Activated naive CD8-positive, alpha-beta T cell treated with anti-CD3 and anti-CD28 coated beads for 36 hours (primary cell): Measurements from ENCODE around the gene KLHDC2. TPM values are rescaled to one million over a fixed set of nuclear protein-coding genes. Genes with fewer than 3 reads are reported as not detected.
A peak's percentile ranks its signal among the peaks of the same experiment; 100 is the strongest.
"Not testable (repeated sequence)": the region's sequence is repeated elsewhere in the genome, so short reads cannot be mapped to it uniquely, and the experiment has no call there.

ENCODE experiments used
- DNase-seq: peaks from one replicate; pipeline ENCODE4 v3.0.0; 2021
- H3K27ac Mint-ChIP-seq: one replicate; pipeline ENCODE4 v1.8.0; 2022; ENCODE audit warnings: mild to moderate bottlenecking, moderate library complexity, mixed read lengths
- H3K27me3 Mint-ChIP-seq: one replicate; pipeline ENCODE4 v1.8.0; 2022; ENCODE audit warnings: mild to moderate bottlenecking, mixed read lengths
- H3K36me3 Mint-ChIP-seq: one replicate; pipeline ENCODE4 v1.8.0; 2021; ENCODE audit warnings: mild to moderate bottlenecking, mixed read lengths
- H3K4me1 Mint-ChIP-seq: one replicate; pipeline ENCODE4 v1.8.0; 2021; ENCODE audit warnings: mixed read lengths
- H3K4me3 Mint-ChIP-seq: one replicate; pipeline ENCODE4 v1.8.0; 2022; ENCODE audit warnings: mild to moderate bottlenecking, moderate library complexity, mixed read lengths
- H3K9me3 Mint-ChIP-seq: one replicate; pipeline ENCODE4 v1.8.0; 2022; ENCODE audit warnings: mixed read lengths
- total RNA-seq, 2 experiments: library from RNA; stranded (reverse); gene quantifications; one replicate each; pipeline ENCODE4 v1.2.3, GENCODE V29; 2021

KLHDC2 gene
- total RNA-seq, 2 experiments from 2014 or later, result 20.8 to 21.5 TPM

GRCh38 chr14:49768301-49769121, 558 bp downstream of the KLHDC2 start:
- Mint-ChIP-seq H3K9me3 (no peaks in the 10 kb centered on the region), H3K4me1 (peaks cover 34% of the 10 kb centered on the region), H3K4me3 (peak overlapping the region; percentile 96), H3K27ac (peak overlapping the region; percentile 98), H3K36me3 (peaks cover 2% of the 10 kb centered on the region), H3K27me3 (no peaks in the 10 kb centered on the region)
- DNase-seq, result peak; percentile 79

GRCh38 chr14:49769171-49769570, 1.2 kb downstream of the KLHDC2 start:
- Mint-ChIP-seq H3K4me3 (peak overlapping the region; percentile 96), H3K4me1 (peaks cover 34% of the 10 kb centered on the region), H3K27me3 (no peaks in the 10 kb centered on the region), H3K36me3 (peaks cover 2% of the 10 kb centered on the region), H3K9me3 (no peaks in the 10 kb centered on the region), H3K27ac (peak overlapping the region; percentile 98)
- no peak for DNase-seq

- no peaks in the 10 kb centered on the region for H3K9me3 Mint-ChIP-seq
- peaks cover 34% of the 10 kb centered on the region for H3K4me1 Mint-ChIP-seq
- H3K27me3 Mint-ChIP-seq, result no peaks in the 10 kb centered on the region
- peak overlapping the region; percentile 98 for H3K27ac Mint-ChIP-seq
- peaks cover 5% of the 10 kb centered on the region for H3K36me3 Mint-ChIP-seq
- peak overlapping the region; percentile 96 for H3K4me3 Mint-ChIP-seq
- no peak for DNase-seq
Measured at GRCh38 chr14:49769581-49770211, 1.7 kb downstream of the KLHDC2 start.

GRCh38 chr14:49770212-49770817, 2.4 kb downstream of the KLHDC2 start:
- Mint-ChIP-seq H3K4me3 (peak overlapping the region; percentile 96), H3K9me3 (no peaks in the 10 kb centered on the region), H3K36me3 (peaks cover 10% of the 10 kb centered on the region), H3K27me3 (no peaks in the 10 kb centered on the region), H3K4me1 (peaks cover 37% of the 10 kb centered on the region), H3K27ac (no peak overlapping the region)
- no peak for DNase-seq

GRCh38 chr14:49771691-49772090, 3.7 kb downstream of the KLHDC2 start:
- not testable (repeated sequence) for H3K4me3 Mint-ChIP-seq, H3K27ac Mint-ChIP-seq, H3K27me3 Mint-ChIP-seq, H3K9me3 Mint-ChIP-seq, DNase-seq
- H3K36me3 Mint-ChIP-seq, result peaks cover 15% of the 10 kb centered on the region
- peaks cover 37% of the 10 kb centered on the region for H3K4me1 Mint-ChIP-seq

- no peak for DNase-seq
- Mint-ChIP-seq H3K27ac (no peak overlapping the region), H3K4me1 (peaks cover 24% of the 10 kb centered on the region), H3K4me3 (no peak overlapping the region), H3K9me3 (no peaks in the 10 kb centered on the region), H3K27me3 (no peaks in the 10 kb centered on the region), H3K36me3 (peaks cover 13% of the 10 kb centered on the region)
Measured at GRCh38 chr14:49774106-49774505, 6.2 kb downstream of the KLHDC2 start.

- no peak for DNase-seq
- peaks cover 4% of the 10 kb centered on the region for H3K4me1 Mint-ChIP-seq
- H3K4me3 Mint-ChIP-seq, result no peak overlapping the region
- H3K36me3 Mint-ChIP-seq, result peaks cover 18% of the 10 kb centered on the region
- H3K9me3 Mint-ChIP-seq, result no peaks in the 10 kb centered on the region
- no peaks in the 10 kb centered on the region for H3K27me3 Mint-ChIP-seq
- no peak overlapping the region for H3K27ac Mint-ChIP-seq
Measured at GRCh38 chr14:49778421-49778820, 10.5 kb downstream of the KLHDC2 start.

- not testable (repeated sequence) for H3K4me3 Mint-ChIP-seq, H3K36me3 Mint-ChIP-seq, H3K4me1 Mint-ChIP-seq, H3K27me3 Mint-ChIP-seq, DNase-seq, H3K9me3 Mint-ChIP-seq
- peak overlapping the region; percentile 4 for H3K27ac Mint-ChIP-seq
Measured at GRCh38 chr14:49781040-49781439, 13.1 kb downstream of the KLHDC2 start.

GRCh38 chr14:49783394-49784014, 15.6 kb downstream of the KLHDC2 start:
- no peaks in the 10 kb centered on the region for H3K9me3 Mint-ChIP-seq
- DNase-seq, result no peak
- H3K4me1 Mint-ChIP-seq, result no peaks in the 10 kb centered on the region
- H3K27ac Mint-ChIP-seq, result no peak overlapping the region
- no peaks in the 10 kb centered on the region for H3K27me3 Mint-ChIP-seq
- peaks cover 6% of the 10 kb centered on the region for H3K36me3 Mint-ChIP-seq
- no peak overlapping the region for H3K4me3 Mint-ChIP-seq

- Mint-ChIP-seq H3K4me1 (no peaks in the 10 kb centered on the region), H3K9me3 (no peaks in the 10 kb centered on the region), H3K27ac (no peak overlapping the region), H3K4me3 (no peak overlapping the region), H3K36me3 (peaks cover 15% of the 10 kb centered on the region), H3K27me3 (no peaks in the 10 kb centered on the region)
- no peak for DNase-seq
Measured at GRCh38 chr14:49786315-49786714, 18.4 kb downstream of the KLHDC2 start.

GRCh38 chr14:49792618-49793017, 24.7 kb downstream of the KLHDC2 start:
- Mint-ChIP-seq H3K27me3 (no peaks in the 10 kb centered on the region), H3K36me3 (peaks cover 41% of the 10 kb centered on the region), H3K9me3 (no peaks in the 10 kb centered on the region), H3K4me3 (no peak overlapping the region), H3K4me1 (peaks cover 5% of the 10 kb centered on the region), H3K27ac (peak overlapping the region; percentile 29)
- no peak for DNase-seq

GRCh38 chr14:49796025-49796424, 28.1 kb downstream of the KLHDC2 start:
- no peak for DNase-seq
- H3K27ac Mint-ChIP-seq, result peak overlapping the region; percentile 35
- H3K4me1 Mint-ChIP-seq, result peaks cover 5% of the 10 kb centered on the region
- H3K36me3 Mint-ChIP-seq, result peaks cover 35% of the 10 kb centered on the region
- H3K9me3 Mint-ChIP-seq, result no peaks in the 10 kb centered on the region
- H3K27me3 Mint-ChIP-seq, result no peaks in the 10 kb centered on the region
- H3K4me3 Mint-ChIP-seq, result no peak overlapping the region

- Mint-ChIP-seq H3K27ac (no peak overlapping the region), H3K9me3 (peaks cover 3% of the 10 kb centered on the region), H3K27me3 (no peaks in the 10 kb centered on the region), H3K36me3 (peaks cover 31% of the 10 kb centered on the region), H3K4me1 (peaks cover 3% of the 10 kb centered on the region), H3K4me3 (no peak overlapping the region)
- DNase-seq, result no peak
Measured at GRCh38 chr14:49808780-49809179, 40.8 kb downstream of the KLHDC2 start.

- H3K27me3 Mint-ChIP-seq, H3K4me3 Mint-ChIP-seq, H3K4me1 Mint-ChIP-seq, DNase-seq: not testable (repeated sequence)
- H3K27ac Mint-ChIP-seq, result peak overlapping the region; percentile 17
- peaks cover 66% of the 10 kb centered on the region for H3K36me3 Mint-ChIP-seq
- peaks cover 10% of the 10 kb centered on the region for H3K9me3 Mint-ChIP-seq
Measured at GRCh38 chr14:49816118-49816517, 48.2 kb downstream of the KLHDC2 start.

GRCh38 chr14:49816844-49817243, 48.9 kb downstream of the KLHDC2 start:
- no peak overlapping the region for H3K27ac Mint-ChIP-seq
- no peaks in the 10 kb centered on the region for H3K27me3 Mint-ChIP-seq
- peaks cover 64% of the 10 kb centered on the region for H3K36me3 Mint-ChIP-seq
- no peaks in the 10 kb centered on the region for H3K4me1 Mint-ChIP-seq
- peaks cover 10% of the 10 kb centered on the region for H3K9me3 Mint-ChIP-seq
- H3K4me3 Mint-ChIP-seq, result no peak overlapping the region
- DNase-seq, result no peak
